Endothelial cell of umbilical vein (primary cell): Measurements from ENCODE around the gene JARID2. TPM values are rescaled to one million over a fixed set of nuclear protein-coding genes. Genes with fewer than 3 reads are reported as not detected.

Source experiments
- BruUV-seq: library from RNA; stranded (reverse); fragments of 400-500 nt; replicated peaks from 2 replicates; lab custom pipeline; 2021; lab: Mats Ljungman, UMichigan
- CTCF ChIA-PET: fragments of 300-600, 350-600 bp; sonication (Branson Sonifier 250); formaldehyde crosslinking; loops from one replicate; lab custom pipeline; 2021; ENCODE audit warnings: antibody characterized with exemption, inconsistent platforms; lab: Charles Lee
- POLR2A ChIA-PET: fragments of 300-600, 350-600 bp; sonication (Branson Sonifier 250); formaldehyde crosslinking; loops from one replicate; lab custom pipeline; 2021; ENCODE audit warnings: antibody characterized with exemption, inconsistent platforms; lab: Charles Lee
- DNase-seq: peaks from one replicate; pipeline ENCODE4 v3.0.0-alpha.2; 2011; ENCODE audit warnings: low read depth, low spot score
- FAIRE-seq: peaks from 2 replicates; lab custom pipeline; 2011; peaks lifted over from hg19 to GRCh38; lab: Jason Lieb, UNC
- H2AFZ ChIP-seq: 2 replicates; pipeline ENCODE4 v1.6.0; 2012; ENCODE audit warnings: low read depth, low read length, control low read depth, inconsistent platforms
- H3K27ac ChIP-seq: 2 replicates; pipeline ENCODE4 v1.5.1; 2011; ENCODE audit warnings: low read depth, mild to moderate bottlenecking, control low read depth, low read length, moderate library complexity; ENCODE audit not compliant: insufficient read depth
- H3K27me3 ChIP-seq, 2 experiments: 2 replicates each; pipeline versions ENCODE4 v1.6.0 to v1.6.1; 2011; ENCODE audit warnings: low read length in 2 of 2, mixed read lengths in 1 of 2; ENCODE audit not compliant: control insufficient read depth in 2 of 2, insufficient read depth in 2 of 2
- H3K36me3 ChIP-seq, 2 experiments: 2 replicates in 1 of 2; 3 replicates in 1 of 2; pipeline ENCODE4 v1.5.1; 2011; ENCODE audit warnings: low read length in 2 of 2, mild to moderate bottlenecking in 1 of 2, moderate library complexity in 1 of 2; ENCODE audit not compliant: control insufficient read depth in 2 of 2, insufficient read depth in 2 of 2; ENCODE audit errors: extremely low read depth in 1 of 2
- H3K4me1 ChIP-seq: 3 replicates; pipeline ENCODE4 v1.5.1; 2011; ENCODE audit warnings: mild to moderate bottlenecking, low read length; ENCODE audit not compliant: control insufficient read depth, insufficient read depth; ENCODE audit errors: extremely low read depth
- H3K4me2 ChIP-seq: 2 replicates; pipeline ENCODE4 v1.6.1; 2011; ENCODE audit warnings: low read length, control low read depth, mixed read lengths; ENCODE audit not compliant: insufficient read depth
- H3K4me3 ChIP-seq, 3 experiments: fragments of 200-600 bp in 1 of 3; sonication (generic), shearing (Covaris generic) in 1 of 3; replicated peaks in 1 of 3; 2 replicates each; pipeline ENCODE4 v1.5.1; 2011 to 2016; ENCODE audit warnings: control low read depth in 3 of 3, low read length in 3 of 3, mild to moderate bottlenecking in 2 of 3, inconsistent platforms in 1 of 3, low read depth in 1 of 3, moderate library complexity in 1 of 3; ENCODE audit not compliant: insufficient read depth in 1 of 3
- H3K79me2 ChIP-seq: 2 replicates; pipeline ENCODE4 v1.6.0; 2012; ENCODE audit warnings: low read length, inconsistent platforms; ENCODE audit not compliant: control insufficient read depth, insufficient read depth
- H3K9ac ChIP-seq: replicated peaks from 2 replicates; pipeline ENCODE3; 2011; ENCODE audit warnings: low read length, control low read depth; ENCODE audit not compliant: insufficient read depth; ENCODE audit errors: extremely low read depth
- H3K9me1 ChIP-seq: replicated peaks from 3 replicates; pipeline ENCODE4 v1.6.0; 2011; ENCODE audit warnings: mild to moderate bottlenecking, low read length; ENCODE audit not compliant: control insufficient read depth, insufficient read depth; ENCODE audit errors: extremely low read depth
- H3K9me3 ChIP-seq: replicated peaks from 2 replicates; pipeline ENCODE4 v1.5.1; 2012; ENCODE audit warnings: low read length, inconsistent platforms; ENCODE audit not compliant: control insufficient read depth, insufficient read depth
- H4K20me1 ChIP-seq: replicated peaks from 2 replicates; pipeline ENCODE3; 2011; ENCODE audit warnings: mild to moderate bottlenecking, low read length; ENCODE audit not compliant: control insufficient read depth, insufficient read depth; ENCODE audit errors: extremely low read depth
- CTCF ChIP-seq, 2 donors: IDR thresholded peaks; 1 replicate in 1 of 2; 2 replicates in 1 of 2; pipeline ENCODE4 v1.5.1; 2011; ENCODE audit warnings: low read length in 2 of 2, mild to moderate bottlenecking in 2 of 2, moderate library complexity in 2 of 2, control low read depth in 1 of 2, inconsistent platforms in 1 of 2, low read depth in 1 of 2; ENCODE audit not compliant: insufficient read depth in 1 of 2; ENCODE audit errors: extremely low read depth in 1 of 2
- EZH2 ChIP-seq: IDR thresholded peaks from 2 replicates; pipeline ENCODE4 v1.6.1; 2012; ENCODE audit warnings: borderline replicate concordance, low read depth, mild to moderate bottlenecking, moderate library complexity, low read length, inconsistent platforms; ENCODE audit not compliant: severe bottlenecking
- FOS ChIP-seq: IDR thresholded peaks from 2 replicates; pipeline ENCODE4 v1.6.1; 2011; ENCODE audit warnings: mild to moderate bottlenecking, low read length, moderate library complexity, borderline replicate concordance; ENCODE audit not compliant: insufficient read depth
- GATA2 ChIP-seq: IDR thresholded peaks from 2 replicates; pipeline ENCODE4 v1.7.0; 2011; ENCODE audit warnings: low read depth, mild to moderate bottlenecking, moderate library complexity, mixed read lengths, low read length; ENCODE audit not compliant: insufficient read length, insufficient read depth
- JUN ChIP-seq: IDR thresholded peaks from 2 replicates; pipeline ENCODE4 v1.6.1; 2011; ENCODE audit warnings: borderline replicate concordance, low read depth; ENCODE audit not compliant: insufficient read length, insufficient read depth
- MAX ChIP-seq: IDR thresholded peaks from 2 replicates; pipeline ENCODE4 v1.6.1; 2011; ENCODE audit not compliant: insufficient read depth, insufficient read length
- MYC ChIP-seq: IDR thresholded peaks from one replicate; pipeline ENCODE4 v1.6.1; 2011; ENCODE audit warnings: mild to moderate bottlenecking, low read depth, low read length
- POLR2A ChIP-seq: IDR thresholded peaks from 2 replicates; pipeline ENCODE4 v1.6.1; 2012; ENCODE audit warnings: low read depth, mild to moderate bottlenecking, control low read depth, low read length
- POLR2AphosphoS5 ChIP-seq: IDR thresholded peaks from 2 replicates; pipeline ENCODE4 v1.6.1; 2012; ENCODE audit warnings: low read depth, mild to moderate bottlenecking, control low read depth, low read length, moderate library complexity; ENCODE audit not compliant: insufficient read depth
- dilution Hi-C: fragments of 300-500 bp; cut with MboI; formaldehyde crosslinking; loops from one replicate; pipeline ENCODE4 v1.15.0; 2019; ENCODE audit warnings: low sequenced_read_pairs; ENCODE audit not compliant: extremely low pct_ligation_motif_present
- intact Hi-C: fragments of 100-400 bp; cut with micrococcal nuclease; formaldehyde crosslinking; loops from one replicate; pipeline ENCODE4 v1.10.0; 2022
- polyA plus RNA-seq, 4 experiments: library from polyadenylated mRNA; depleted of rRNA in 3 of 4; stranded (reverse) in 3 of 4; unstranded in 1 of 4; fragments of >200 nt; gene quantifications; 2 replicates each; pipeline versions ENCODE4 v1.2.1 to v1.2.3, GENCODE V29; 2011 to 2012; ENCODE audit warnings: missing spikeins in 1 of 4
- total RNA-seq: library from RNA; stranded (reverse); gene quantifications from 2 replicates; pipeline ENCODE4 v1.2.3, GENCODE V29; 2021

JARID2 gene
- total and polyA plus RNA-seq, 2 donors (not counting 3 experiments of a cell fraction or from before 2014, with no cell fraction given), result 2.9 to 10.6 TPM

GRCh38 chr6:15462256-15462655, 216.4 kb downstream of the JARID2 start:
- Histone ChIP-seq H3K4me1 (no peaks in the 10 kb centered on the region), H3K27me3 (no peaks in the 10 kb centered on the region), H3K4me3 (no peak overlapping the region), H3K9ac (no peak overlapping the region), H2AFZ (no peak overlapping the region), H4K20me1 (peaks cover 2% of the 10 kb centered on the region), H3K36me3 (no peaks in the 10 kb centered on the region), H3K4me2 (no peak overlapping the region), H3K79me2 (no peaks in the 10 kb centered on the region), H3K9me1 (no peaks in the 10 kb centered on the region), H3K9me3 (no peaks in the 10 kb centered on the region), H3K27ac (no peak overlapping the region)
- dilution Hi-C loops (no loop called here), intact Hi-C loops (no loop called here)
- no TSS peak for BruUV-seq
- TF ChIP-seq FOS (no peak), POLR2AphosphoS5 (no peak), GATA2 (no peak), JUN (no peak), MAX (no peak)
- FAIRE-seq, result no peak
- ChIA-PET CTCF (interaction anchor here (0.9 to 2.1 kb wide), 3 partner anchors 28 to 1249 kb away, joined by 3 to 11 read pairs (median 4); no protein-coding TSS in a partner anchor), POLR2A (no interaction called here)
- no peak for DNase-seq

- FAIRE-seq (no peak), DNase-seq (no peak)
- no peak overlapping the region for H3K4me3 ChIP-seq
- no peak overlapping the region for H3K4me2 ChIP-seq
- no peaks in the 10 kb centered on the region for H3K79me2 ChIP-seq
- no TSS peak for BruUV-seq
- no peak overlapping the region for H2AFZ ChIP-seq
- peaks cover 2% of the 10 kb centered on the region for H4K20me1 ChIP-seq
- H3K9ac ChIP-seq, result no peak overlapping the region
- no peaks in the 10 kb centered on the region for H3K9me3 ChIP-seq
- no peak for TF ChIP-seq MAX
- no peak for TF ChIP-seq JUN
- no peak for TF ChIP-seq POLR2AphosphoS5
- no peak for TF ChIP-seq GATA2
- no peak for TF ChIP-seq MYC
- no peak for TF ChIP-seq POLR2A
- no peak for TF ChIP-seq CTCF (IDR thresholded peaks at IDR 0.05; ENCODE audit: extremely low read depth in 1 of 2, insufficient read depth in 1 of 2, low read depth in 1 of 2, low read length in 2 of 2)
- TF ChIP-seq FOS, result no peak
- no peak for TF ChIP-seq EZH2
- no peak overlapping the region for H3K27ac ChIP-seq
- no peaks in the 10 kb centered on the region for H3K36me3 ChIP-seq
- intact Hi-C loops (no loop called here), dilution Hi-C loops (no loop called here)
- H3K27me3 ChIP-seq, result no peaks in the 10 kb centered on the region
- CTCF ChIA-PET, result interaction anchor here (0.7 to 2.1 kb wide), 10 partner anchors 9 to 1252 kb away, joined by 3 to 12 read pairs (median 4); no protein-coding TSS in a partner anchor
- H3K4me1 ChIP-seq, result no peaks in the 10 kb centered on the region
- POLR2A ChIA-PET, result no interaction called here
- H3K9me1 ChIP-seq, result no peaks in the 10 kb centered on the region
Measured at GRCh38 chr6:15462717-15463525, 217.1 kb downstream of the JARID2 start.
